ENCODE data around the gene ANKFN1. TPM values are rescaled to one million over a fixed set of nuclear protein-coding genes. Genes with fewer than 3 reads are reported as not detected.

Gene ANKFN1
- polyA plus RNA-seq, 3 donors: not detected

GRCh38 chr17:56521414-56522141, 368.3 kb downstream of the ANKFN1 start:
- no peak overlapping the region for H3K27ac ChIP-seq (ENCODE audit: low read depth in 1 of 2, low read length in 2 of 2)
- DNase-seq: no peak
- no peak overlapping the region for H3K4me3 ChIP-seq (replicated peaks in 1 of 3; ENCODE audit: low read depth in 2 of 3, low read length in 3 of 3)
- intact Hi-C loops (cut with micrococcal nuclease): no loop called here
- H3K9me3 ChIP-seq (replicated peaks in 1 of 2; ENCODE audit: control insufficient read depth in 1 of 2, insufficient read depth in 1 of 2, low read length in 2 of 2): no peaks in the 10 kb centered on the region
- H3K4me2 ChIP-seq (replicated peaks; ENCODE audit: extremely low read depth, low read length, poor library complexity, severe bottlenecking): no peak overlapping the region
- H3K27me3 ChIP-seq (ENCODE audit: control insufficient read depth in 2 of 2, insufficient read depth in 2 of 2, low read length in 2 of 2): no peaks in the 10 kb centered on the region
- H3K36me3 ChIP-seq (replicated peaks in 1 of 2; ENCODE audit: control insufficient read depth in 1 of 2, insufficient read depth in 2 of 2, low read length in 2 of 2): no peaks in the 10 kb centered on the region
- H3K4me1 ChIP-seq (ENCODE audit: control insufficient read depth in 1 of 2, insufficient read depth in 2 of 2, low read length in 2 of 2): no peaks in the 10 kb centered on the region
- no peak overlapping the region for H2AFZ ChIP-seq (ENCODE audit: insufficient read depth, low read depth, low read length, poor library complexity, severe bottlenecking)
- Mint-ChIP-seq H3K27me3 (ENCODE audit: low read depth in 3 of 3) (peaks cover 1 to 6% (median 4%) of the 10 kb centered on the region in 3 donors), H3K36me3 (no peaks in the 10 kb centered on the region), H3K27ac (no peak overlapping the region), H3K9me3 (no peaks in the 10 kb centered on the region), H3K4me3 (no peak overlapping the region), H3K4me1 (no peaks in the 10 kb centered on the region)
- 92% methylated on average over 9 of the region's 12 CpGs for WGBS (ENCODE audit: insufficient coverage)
- H4K20me1 ChIP-seq (ENCODE audit: insufficient read depth, low read length): no peaks in the 10 kb centered on the region
- TF ChIP-seq, protein P1, sequence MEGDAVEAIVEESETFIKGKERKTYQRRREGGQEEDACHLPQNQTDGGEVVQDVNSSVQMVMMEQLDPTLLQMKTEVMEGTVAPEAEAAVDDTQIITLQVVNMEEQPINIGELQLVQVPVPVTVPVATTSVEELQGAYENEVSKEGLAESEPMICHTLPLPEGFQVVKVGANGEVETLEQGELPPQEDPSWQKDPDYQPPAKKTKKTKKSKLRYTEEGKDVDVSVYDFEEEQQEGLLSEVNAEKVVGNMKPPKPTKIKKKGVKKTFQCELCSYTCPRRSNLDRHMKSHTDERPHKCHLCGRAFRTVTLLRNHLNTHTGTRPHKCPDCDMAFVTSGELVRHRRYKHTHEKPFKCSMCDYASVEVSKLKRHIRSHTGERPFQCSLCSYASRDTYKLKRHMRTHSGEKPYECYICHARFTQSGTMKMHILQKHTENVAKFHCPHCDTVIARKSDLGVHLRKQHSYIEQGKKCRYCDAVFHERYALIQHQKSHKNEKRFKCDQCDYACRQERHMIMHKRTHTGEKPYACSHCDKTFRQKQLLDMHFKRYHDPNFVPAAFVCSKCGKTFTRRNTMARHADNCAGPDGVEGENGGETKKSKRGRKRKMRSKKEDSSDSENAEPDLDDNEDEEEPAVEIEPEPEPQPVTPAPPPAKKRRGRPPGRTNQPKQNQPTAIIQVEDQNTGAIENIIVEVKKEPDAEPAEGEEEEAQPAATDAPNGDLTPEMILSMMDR (IDR thresholded peaks at IDR 0.05): no peak
- no peaks in the 10 kb centered on the region for H3K79me2 ChIP-seq (ENCODE audit: insufficient read depth, low read length)
- H3K9ac ChIP-seq (ENCODE audit: insufficient read depth, low read length, poor library complexity, severe bottlenecking): no peak overlapping the region

- H3K27ac Mint-ChIP-seq: no peak overlapping the region
- no CpG with 5 or more reads among the region's 2 CpGs for WGBS (ENCODE audit: insufficient coverage)
- no peak overlapping the region for H3K27ac ChIP-seq (ENCODE audit: low read depth in 1 of 2, low read length in 2 of 2)
Observed at GRCh38 chr17:56523042-56523441, 369.8 kb downstream of the ANKFN1 start.

More at GRCh38 chr17:56523042-56523441, 369.8 kb downstream of the ANKFN1 start:
- Histone ChIP-seq H2AFZ (ENCODE audit: insufficient read depth, low read depth, low read length, poor library complexity, severe bottlenecking) (no peak overlapping the region), H3K4me2 (replicated peaks; ENCODE audit: extremely low read depth, low read length, poor library complexity, severe bottlenecking) (no peak overlapping the region), H3K36me3 (replicated peaks in 1 of 2; ENCODE audit: control insufficient read depth in 1 of 2, insufficient read depth in 2 of 2, low read length in 2 of 2) (no peaks in the 10 kb centered on the region), H3K9me3 (replicated peaks in 1 of 2; ENCODE audit: control insufficient read depth in 1 of 2, insufficient read depth in 1 of 2, low read length in 2 of 2) (no peaks in the 10 kb centered on the region), H4K20me1 (ENCODE audit: insufficient read depth, low read length) (no peaks in the 10 kb centered on the region), H3K79me2 (ENCODE audit: insufficient read depth, low read length) (no peaks in the 10 kb centered on the region), H3K9ac (ENCODE audit: insufficient read depth, low read length, poor library complexity, severe bottlenecking) (no peak overlapping the region), H3K4me1 (ENCODE audit: control insufficient read depth in 1 of 2, insufficient read depth in 2 of 2, low read length in 2 of 2) (no peaks in the 10 kb centered on the region), H3K4me3 (replicated peaks in 1 of 3; ENCODE audit: low read depth in 2 of 3, low read length in 3 of 3) (no peak overlapping the region), H3K27me3 (ENCODE audit: control insufficient read depth in 2 of 2, insufficient read depth in 2 of 2, low read length in 2 of 2) (no peaks in the 10 kb centered on the region)
- Mint-ChIP-seq H3K36me3 (no peaks in the 10 kb centered on the region), H3K4me3 (no peak overlapping the region), H3K27me3 (ENCODE audit: low read depth in 3 of 3) (peaks cover 1 to 6% (median 4%) of the 10 kb centered on the region in 3 donors), H3K9me3 (no peaks in the 10 kb centered on the region), H3K4me1 (no peaks in the 10 kb centered on the region)
- TF ChIP-seq, protein P1 (IDR thresholded peaks at IDR 0.05): no peak
- intact Hi-C loops (cut with micrococcal nuclease): no loop called here
- no peak for DNase-seq
